Measurements from ENCODE around the gene XPC.

Gene XPC

DNA sequence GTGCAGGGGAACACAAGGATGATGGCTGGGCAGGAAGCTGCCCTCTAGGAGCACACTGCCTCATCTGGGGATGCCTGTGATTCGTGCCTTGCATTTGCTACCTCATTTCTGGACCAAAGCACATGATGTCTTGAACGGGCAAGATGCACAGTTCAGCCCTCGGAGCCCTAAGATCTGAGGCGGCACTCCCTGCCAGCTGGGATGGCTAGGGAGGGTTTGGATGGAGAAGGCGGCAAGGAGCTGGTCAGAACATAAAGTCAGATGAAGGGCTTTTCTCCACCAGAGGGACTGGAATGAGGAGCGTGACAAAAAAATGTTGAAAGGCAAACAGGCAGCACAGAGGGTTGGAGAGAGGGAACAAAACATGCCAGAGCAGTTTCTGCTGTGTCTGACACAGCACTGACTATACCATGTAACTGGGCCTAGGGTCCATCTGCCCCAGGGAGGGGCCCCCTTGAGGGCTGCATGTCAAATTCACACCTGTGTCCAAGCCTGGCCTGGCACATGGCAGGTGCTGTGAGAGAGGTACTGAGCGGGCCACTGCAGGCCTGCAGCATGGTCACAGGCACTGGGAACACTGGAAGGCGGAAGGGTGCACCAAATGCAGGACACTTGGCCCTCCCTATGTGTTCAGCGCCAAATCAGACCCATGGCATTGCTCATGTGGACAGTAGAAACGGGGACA lies 31.9 kb downstream of the XPC start:
- no peak for DNase-seq

DNA sequence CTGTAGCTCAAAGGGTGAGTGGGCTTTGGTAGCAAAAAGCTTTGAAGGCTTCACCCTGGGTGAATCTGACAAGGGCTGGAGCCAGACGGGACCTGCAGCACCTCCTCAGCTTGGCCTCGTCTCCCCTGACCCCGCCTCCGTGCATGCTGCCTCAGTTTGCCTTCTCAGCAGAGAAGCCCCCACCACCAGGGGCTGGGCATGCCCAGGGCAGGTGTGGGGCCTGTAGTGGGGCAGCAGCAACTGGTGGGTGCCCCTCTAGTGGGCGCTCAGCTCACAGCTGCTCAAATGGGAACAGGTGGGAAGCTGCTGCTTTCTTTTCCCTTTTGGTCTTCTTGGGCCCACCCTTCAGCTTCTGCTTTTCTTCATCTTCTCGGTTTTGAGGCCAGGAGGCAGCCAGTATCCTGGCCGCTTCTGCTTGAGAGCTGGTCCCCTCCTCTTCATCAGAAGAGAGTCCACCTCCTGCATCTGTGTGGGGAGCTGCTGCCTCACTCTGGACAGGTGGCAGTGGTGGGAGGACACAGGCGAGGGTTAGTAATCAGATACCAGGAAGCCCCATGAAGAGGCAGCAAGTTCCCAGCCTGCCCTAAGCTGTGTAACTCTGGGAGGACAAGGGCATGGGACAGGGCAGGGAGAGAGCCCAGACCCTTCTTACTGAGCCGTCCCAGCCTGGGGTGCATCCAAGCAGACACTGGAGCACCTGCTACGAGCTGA lies 32.6 kb downstream of the XPC start:
- DNase-seq, result peak; percentile 26

DNA sequence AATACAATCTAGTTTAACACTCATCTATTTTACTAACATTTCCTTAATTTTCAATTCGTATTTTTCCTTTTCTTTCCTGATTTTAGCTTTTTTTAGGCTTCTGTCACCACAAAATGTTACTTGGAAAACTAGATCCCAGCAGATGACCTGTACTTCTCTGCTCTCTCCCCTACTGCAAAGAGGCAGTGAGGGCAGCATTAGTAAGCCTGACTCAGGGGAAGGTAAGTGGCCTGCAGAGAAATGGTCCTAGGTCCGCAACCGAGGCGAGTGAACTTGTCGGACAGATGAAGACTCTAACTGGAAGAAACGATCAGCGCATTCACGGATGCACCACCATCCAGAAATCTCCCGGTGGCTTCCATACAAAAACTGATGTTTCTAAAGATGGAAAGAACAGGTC lies 33.2 kb downstream of the XPC start:
- DNase-seq, result no peak

DNA sequence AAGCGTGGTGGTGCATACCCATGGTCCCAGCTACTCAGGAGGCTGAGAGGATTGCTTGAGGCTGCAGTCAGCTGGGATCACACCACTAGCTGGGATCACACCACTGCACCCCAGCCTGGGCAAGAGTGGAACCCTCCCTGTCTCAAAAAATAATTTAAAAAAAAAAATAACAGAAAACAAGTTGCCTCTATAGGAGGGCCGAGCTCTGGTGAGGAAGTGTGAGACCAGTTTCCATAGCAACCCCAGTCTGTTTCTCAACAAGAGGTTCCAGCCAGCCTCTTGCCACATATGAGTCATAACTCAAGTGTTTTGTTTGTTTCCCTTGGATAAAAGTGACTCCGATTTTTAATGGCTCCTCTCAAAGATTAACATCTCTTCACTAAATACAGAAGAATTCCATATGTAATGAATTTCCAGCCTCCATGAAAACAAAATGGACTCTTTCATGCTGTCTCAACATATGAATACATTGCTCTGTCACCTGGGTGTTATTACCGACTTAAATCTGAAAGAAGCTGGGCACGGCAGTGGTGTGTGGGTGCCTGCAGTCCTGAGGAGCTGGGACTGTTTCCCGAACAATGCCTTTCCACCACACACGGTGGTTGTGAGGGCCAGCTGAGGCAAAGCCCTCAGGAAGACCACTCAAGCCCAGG lies 33.9 kb downstream of the XPC start:
- DNase-seq, result peak; percentile 66

DNA sequence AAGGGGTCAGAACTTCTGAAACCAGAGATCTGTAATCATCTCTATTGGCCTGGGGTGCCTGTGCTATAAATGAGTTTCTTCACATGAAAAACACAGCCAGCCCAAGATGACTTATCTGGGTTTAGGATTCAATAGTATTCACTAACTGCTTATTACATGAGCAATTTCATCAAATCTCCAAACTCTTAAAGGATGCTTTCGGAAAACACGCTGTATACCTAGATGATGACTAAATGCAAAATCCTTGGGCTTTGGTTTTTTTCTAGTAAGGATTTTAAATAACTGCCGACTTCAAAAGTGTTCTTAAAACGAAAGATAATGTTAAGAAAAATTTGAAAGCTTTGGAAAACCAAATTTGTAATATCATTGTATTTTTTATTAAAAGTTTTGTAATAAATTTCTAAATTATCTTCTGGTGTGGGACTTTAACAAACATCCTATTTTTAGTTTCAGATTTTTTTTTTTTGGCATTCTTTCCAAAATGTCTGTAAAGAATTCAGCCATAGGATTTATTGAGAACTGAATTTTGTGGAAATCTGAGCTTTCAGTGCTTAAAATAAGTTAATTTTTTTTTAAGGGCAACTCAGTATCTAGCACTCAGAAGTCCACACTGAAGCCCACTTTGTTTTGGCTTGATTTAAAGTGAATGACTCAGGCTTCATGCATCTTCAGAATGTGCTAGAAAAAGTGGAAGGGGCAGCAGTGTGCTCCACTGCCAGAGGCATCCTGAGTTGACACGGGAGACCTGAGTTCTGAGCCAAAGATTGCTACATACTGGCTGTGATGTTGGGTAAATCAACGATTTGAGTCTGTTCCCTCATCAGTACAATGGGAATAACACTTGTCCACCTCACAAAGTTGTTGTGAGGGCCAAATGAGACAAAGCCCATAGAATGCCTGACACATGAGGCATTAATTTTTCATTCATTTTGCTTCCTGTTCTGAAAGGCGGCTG lies 34.9 kb downstream of the XPC start:
- no peak for DNase-seq

DNA sequence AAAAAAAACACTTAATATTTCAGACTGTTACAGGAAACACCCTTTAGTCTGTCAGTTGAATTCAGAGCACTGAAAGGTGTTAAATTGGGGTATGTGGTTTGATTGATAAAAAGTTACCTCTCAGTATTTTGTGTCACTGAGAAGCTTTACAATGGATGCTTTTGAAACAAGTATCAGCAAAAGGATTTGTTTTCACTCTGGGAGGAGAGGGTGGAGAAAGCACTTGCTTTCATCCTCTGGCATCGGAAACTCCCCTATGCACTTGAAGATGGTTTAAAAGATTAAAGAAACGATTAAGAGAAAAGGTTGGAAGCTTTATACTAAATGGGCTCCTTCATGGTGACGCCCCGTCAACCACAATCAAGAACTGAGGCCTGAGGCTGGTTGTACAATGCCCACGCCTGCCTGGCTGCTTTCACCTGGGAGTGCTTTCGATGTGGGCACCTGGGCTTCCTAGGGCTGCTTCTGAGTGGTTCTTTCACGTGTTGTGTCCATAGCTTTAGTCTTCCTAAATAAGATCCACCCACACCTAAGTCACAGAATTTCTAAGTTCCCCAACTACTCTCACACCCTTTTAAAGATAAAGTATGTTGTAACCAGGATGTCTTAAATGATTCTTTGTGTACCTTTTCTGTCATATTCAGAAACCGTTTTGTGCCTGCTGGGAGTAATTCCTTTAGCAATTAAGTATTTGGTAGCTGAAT lies 35.7 kb downstream of the XPC start:
- DNase-seq, result peak; percentile 64

DNA sequence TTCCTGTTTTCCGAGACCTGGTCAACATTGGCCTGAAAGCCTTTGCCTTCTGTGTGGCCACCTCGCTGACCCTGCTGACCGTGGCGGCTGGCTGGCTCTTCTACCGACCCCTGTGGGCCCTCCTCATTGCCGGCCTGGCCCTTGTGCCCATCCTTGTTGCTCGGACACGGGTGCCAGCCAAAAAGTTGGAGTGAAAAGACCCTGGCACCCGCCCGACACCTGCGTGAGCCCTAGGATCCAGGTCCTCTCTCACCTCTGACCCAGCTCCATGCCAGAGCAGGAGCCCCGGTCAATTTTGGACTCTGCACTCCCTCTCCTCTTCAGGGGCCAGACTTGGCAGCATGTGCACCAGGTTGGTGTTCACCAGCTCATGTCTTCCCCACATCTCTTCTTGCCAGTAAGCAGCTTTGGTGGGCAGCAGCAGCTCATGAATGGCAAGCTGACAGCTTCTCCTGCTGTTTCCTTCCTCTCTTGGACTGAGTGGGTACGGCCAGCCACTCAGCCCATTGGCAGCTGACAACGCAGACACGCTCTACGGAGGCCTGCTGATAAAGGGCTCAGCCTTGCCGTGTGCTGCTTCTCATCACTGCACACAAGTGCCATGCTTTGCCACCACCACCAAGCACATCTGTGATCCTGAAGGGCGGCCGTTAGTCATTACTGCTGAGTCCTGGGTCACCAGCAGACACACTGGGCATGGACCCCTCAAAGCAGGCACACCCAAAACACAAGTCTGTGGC lies 36.6 kb downstream of the XPC start:
- peak; percentile 25 for DNase-seq

DNA sequence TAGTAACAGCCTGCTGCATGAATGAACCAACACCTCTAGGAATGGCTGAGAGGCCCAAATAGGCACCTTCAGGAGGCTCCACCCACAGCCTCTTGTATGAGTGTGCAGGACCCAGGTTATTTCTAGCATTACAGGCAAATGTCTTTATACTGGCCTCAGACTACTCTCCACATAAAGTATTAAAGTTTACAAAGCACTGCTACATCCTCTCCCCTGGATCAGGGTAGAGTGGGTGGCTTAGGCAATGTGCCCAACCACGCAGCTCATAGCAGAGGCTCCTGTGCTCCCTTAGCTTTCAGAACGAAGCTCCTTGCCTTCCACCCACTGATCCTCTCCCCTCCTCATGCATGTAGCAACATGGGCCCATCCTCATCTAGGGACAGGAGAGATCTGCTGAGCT lies 37.3 kb downstream of the XPC start:
- no peak for DNase-seq

DNA sequence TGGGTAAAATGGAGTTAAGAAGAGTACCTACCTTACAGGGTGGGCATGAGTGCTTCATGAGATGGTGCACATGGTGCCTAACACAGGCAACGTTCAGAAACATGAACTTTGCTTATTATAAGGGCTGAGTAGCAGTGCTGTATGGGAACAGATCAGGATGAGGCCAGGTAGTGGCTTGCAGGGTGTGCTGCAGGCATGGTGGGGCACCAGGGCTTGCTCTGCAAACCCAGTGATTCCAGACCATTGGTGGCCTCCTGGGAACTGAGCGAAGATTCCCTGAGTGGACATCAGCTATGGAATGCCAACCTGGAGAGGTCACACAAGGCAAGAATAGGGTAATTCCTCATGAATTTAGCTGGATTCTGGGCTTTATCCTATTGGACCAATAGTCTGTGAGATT lies 37.7 kb downstream of the XPC start:
- no peak for DNase-seq

DNA sequence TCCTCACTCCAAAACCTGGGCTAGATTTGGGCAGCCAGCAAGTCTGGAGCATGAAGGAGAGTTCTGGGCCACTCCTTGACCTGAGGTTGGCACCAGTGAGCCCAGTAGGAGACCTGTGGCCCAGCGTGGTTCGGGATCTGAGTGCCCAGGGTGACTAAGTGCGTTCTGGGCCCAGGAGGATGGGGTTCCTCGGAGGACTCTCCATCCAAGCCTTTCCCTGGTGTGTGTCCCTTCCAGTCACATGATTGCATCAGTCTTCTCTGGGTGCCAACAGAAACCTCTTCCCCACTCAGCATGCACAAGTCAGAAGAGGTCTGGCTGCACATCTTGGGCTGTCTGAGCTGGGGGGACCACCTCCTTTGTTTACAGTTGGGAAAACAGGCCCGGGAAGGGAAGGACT lies 38.6 kb downstream of the XPC start:
- DNase-seq, result no peak

DNA sequence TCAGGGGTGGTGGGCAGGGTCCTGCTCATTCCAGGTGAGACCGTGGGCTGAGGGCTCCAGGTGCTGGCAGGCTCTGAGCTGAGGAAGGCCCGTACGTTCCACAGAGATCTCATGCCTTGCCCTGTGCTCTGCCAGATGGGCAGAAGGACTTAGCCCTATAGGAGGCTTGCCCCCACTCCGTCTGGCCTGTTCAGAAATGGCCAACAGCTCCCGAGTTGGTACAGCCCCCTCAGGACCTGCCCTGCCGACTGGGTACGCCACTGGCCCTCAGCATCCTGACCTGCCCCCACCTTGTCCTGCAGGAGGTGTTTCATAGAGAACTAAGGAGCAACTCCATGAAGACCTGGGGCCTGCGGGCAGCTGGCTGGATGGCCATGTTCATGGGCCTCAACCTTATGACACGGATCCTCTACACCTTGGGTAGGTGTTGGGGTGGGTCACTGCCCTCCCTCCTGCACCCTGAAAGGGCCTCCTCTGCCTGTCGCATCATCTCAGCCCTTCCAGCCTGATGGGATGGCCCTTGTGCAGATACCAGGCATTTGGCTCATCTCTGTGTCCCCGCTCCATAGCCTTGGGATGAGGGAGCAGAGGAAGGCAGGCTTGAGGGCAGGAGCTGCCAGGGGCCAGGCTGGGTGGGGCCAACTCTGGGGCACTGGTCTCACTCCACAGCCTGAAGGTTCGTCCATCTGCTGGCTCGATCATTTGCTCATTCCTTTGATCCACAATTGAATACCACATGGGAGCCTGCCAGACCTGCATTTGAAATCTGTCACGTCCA lies 39.3 kb downstream of the XPC start:
- no peak for DNase-seq

DNA sequence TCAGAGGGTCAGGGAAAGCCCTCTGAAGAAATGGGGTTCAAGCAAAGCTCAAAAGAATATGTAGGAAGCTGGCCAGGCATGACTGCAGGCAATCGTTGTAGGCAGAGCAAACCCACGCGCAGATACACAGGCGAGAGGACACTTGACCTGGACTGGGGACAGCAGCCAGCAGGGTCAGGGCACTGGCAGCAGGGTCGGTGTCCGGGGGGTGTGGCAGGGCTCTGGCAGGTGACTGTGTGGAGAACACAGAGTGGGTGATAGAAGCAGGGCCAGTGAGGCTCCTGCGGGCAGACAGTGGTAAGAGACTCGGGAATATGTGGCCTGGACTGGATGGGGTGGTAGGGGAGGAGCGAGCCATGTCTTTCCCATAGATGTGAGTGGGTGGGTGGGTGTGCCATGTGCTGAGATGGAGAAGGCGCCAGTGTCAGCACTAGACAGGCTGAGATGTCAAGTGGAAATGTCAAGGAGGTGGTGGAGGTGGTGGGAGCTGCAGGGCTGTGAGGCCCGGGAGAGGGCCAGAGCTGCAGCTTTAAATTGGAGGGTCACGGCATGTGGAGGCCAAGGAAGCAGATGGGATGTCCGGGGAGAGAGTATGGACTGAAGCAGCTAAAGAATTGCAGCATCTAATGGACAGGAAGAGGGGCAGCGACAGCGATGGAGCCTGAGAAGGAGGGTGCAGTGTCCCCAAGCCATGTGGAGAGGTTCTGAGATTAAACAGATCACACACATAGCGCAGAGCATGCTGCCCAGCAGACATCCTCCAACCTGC lies 40.1 kb downstream of the XPC start:
- no peak for DNase-seq

DNA sequence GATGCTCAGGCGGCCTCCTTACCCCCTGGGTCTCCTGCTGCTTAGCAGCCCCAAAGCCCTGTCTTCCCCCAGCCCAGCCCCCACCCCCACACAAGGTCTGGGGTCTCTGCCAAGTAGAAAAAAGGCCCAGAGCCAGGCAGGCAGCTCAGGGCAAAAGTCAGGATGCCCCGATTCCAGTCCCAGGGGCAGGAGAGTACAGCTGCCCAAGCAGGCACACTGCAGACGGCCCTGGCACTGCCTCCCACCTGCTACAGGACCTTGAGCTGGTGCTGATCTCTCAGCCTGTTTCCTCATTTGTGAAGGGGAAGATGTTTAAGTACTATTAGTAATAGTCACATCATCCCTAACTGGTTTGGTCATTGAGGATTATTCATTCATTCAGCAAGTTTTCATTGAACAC lies 41.0 kb downstream of the XPC start:
- DNase-seq, result no peak

DNA sequence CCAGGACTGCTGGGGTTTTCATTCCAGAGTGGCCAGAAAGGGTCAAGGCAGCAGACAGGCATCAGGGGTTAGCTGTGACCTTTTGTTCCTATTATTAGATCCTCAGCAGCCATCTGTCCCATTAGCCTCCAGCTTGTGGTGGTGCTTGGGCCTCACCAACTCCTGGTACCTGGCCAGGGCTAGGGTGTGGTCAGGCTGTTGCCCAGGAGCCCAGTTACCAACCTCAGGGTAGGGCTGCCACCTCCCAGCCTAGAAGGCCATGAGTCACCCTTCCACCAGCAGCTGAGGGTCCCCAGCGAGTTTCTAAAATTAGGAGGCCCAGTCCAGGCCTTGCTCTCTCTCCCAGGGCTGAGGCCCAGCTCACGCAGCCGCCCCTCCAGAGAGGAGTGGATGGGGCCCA lies 41.4 kb downstream of the XPC start:
- DNase-seq, result no peak

DNA sequence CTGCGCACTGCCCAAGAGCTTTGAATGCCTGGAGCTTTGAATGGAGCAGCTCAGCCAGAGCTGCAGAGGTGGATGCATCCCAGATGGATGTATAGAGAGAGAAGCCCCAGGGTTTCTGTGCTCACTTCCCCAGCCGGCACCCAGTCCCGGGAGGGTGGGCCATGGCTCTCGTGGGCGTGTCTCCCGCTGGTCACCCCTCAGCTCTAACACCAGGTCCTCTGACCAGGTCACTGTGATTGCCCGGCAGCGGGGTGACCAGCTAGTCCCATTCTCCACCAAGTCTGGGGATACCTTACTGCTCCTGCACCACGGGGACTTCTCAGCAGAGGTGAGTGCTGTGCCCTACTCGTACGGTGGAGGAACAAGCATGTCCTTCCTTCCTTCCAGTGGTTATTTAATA lies 42.8 kb downstream of the XPC start:
- DNase-seq, result no peak

DNA sequence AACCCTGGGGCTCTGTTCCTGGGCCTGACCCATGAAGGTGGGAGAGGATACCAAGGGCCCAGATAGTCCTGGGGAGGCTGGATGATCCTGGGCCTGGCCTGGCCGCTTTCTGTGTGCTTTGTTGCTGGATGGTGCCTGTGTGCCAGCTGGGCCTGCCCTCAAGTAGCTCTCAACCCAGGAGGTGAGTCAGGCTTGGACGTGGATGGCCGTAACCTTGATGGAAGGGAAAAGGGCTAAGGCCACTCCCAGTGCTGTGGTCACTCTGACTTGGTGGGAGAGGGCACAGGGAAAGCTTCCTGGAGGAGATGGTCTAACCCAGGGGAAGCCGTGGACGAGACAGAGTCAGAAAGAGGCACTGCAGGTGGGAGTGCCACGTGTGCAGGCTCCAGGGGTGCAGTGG lies 44.1 kb downstream of the XPC start:
- DNase-seq, result no peak

DNA sequence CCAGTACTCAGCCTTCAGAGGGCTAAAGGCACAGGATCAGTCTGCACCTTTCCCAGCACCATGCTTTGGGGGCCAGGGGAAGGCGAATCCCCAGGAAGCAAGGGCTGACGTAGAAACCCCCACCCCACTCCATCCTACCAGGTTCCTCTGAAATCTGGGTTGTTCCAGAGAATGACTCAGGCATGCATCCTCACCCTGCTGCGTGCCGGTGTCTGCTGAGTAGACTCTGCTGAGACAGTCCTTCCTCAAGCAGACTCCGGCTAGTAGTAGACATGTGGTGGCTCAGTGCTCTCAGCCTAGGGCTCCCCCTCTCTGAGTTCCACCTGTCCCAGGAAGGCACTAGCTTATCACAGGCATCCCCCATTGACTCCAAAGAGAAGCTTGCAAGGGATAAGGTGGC lies 44.5 kb downstream of the XPC start:
- no peak for DNase-seq

DNA sequence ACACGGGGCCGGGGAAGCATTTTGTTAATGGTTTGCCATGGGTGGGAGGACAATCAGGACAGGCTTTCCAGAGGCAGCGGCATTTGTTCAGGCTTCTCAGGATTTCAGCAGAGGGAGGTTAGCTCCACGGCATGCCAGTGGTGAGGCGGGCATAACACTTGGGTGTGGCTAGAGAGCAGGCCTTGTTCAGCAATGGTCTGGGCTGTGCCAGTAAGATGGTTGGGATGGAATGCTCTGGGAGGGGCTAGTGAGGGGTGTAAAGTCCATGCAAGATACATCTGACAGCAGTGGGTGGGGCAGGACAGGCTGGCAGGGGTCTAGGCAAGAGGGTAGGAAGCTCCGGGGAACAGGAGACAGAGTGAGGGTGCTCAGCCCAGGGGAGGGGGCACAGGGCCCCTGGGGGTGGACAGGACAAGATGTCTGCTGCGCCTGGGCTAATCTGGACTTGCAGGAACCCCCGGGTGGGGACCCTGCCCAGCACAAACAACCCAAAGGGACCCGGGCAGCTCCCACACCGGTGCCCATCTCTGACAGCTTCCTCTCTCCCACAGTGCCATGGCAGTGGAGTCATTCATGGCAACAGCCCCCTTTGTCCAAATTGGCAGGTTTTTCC lies 45.1 kb downstream of the XPC start:
- no peak for DNase-seq

DNA sequence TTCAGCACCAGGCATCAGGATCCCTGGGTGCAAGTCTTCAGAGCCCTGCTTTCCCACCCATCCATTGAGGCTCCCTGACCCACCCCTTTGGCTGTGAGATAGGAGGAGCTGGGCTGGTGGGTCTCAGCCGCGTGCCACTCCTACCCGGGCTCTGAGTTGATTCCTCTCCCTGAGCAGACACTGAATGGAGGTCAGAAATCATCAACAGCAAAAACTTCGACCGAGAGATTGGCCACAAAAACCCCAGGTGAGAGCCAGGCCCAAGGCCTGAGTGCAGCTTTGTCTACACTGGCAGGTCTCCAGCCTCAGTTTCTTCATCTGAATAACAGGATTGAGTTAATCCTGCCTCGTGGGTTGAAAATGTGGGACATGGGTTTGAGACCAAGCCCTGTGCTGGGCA lies 45.7 kb downstream of the XPC start:
- no peak for DNase-seq

DNA sequence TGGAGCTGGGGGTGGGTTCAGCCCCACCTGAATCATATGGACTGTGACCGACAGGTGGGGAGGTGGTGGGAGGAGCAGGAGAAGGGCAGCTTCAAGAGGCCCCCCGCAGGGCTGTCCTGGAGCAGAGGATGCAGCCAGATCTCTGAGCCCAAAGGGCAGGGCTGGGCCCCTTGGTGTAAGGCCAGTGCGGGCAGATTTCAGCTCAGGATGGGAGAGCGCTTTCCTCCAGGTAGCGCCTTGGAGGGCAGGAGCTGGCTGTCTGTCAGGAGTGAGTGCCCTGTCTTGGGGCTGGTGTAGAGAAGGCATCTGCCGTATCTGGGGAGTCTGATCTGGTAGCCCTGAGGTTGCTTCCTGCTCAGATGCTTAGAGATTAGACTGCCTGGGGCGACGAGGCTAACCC lies 46.3 kb downstream of the XPC start:
- no peak for DNase-seq
